GM10248 (cell line): Measurements from ENCODE around the gene SEZ6.

Source experiments
- CTCF ChIA-PET: fragments of 300-600 bp; sonication (Branson Sonifier 250); formaldehyde crosslinking; extraction: SDS; loops from one replicate; lab custom pipeline; 2021; ENCODE audit warnings: antibody characterized with exemption; lab: Yijun Ruan, JAX
- POLR2A ChIA-PET: fragments of 350-650 bp; sonication (Branson Sonifier 250); formaldehyde crosslinking; extraction: SDS; loops from one replicate; lab custom pipeline; 2020; ENCODE audit warnings: antibody characterized with exemption; lab: Yijun Ruan, JAX
- DNase-seq: peaks from one replicate; pipeline ENCODE4 v3.0.0; 2012; ENCODE audit errors: extremely low spot score
- TF ChIP-seq, protein P1 (sequence below): IDR thresholded peaks from 2 replicates; pipeline ENCODE4 v1.5.1; 2012; ENCODE audit warnings: mild to moderate bottlenecking, low read depth; ENCODE audit errors: extremely low read depth, missing control alignments, control extremely low read depth

The SEZ6 gene

DNA sequence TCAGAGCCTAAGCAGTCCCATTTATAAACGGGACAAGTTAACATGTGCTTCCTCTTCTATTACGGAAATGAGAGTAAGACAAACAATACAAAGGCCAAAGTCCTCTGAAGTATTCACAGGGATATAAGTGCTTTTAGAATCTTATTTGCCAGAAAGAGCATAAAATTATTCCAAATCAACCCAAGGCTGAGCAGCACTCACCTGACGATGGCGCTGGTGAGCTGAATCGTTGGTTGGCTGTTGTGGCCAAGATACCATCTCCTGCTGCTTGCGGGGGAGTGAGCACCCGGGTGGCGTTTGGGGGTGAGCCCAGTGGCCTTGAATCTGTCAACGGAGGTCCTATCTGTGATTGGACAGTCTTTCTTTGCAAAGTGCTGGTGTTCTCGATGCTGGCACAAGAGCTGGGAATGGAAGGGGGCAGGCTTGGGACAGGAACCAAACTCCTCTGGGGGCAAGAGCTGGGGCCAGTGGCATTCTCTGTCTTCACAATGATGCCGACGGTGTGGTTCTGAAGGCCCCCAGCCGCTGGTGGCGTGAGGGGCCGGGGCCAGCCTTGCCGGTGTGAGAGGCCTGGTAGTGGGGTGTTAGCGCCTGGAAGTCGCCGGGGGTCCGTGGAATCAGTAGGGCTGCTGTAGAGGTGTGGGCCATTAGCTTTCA is 93.4 kb downstream of the SEZ6 start:
- DNase-seq = no peak
- ChIA-PET POLR2A (no interaction called here), CTCF (interaction anchor here (0.9 to 4.8 kb wide), 9 partner anchors 9 to 186 kb away, joined by 3 to 22 read pairs (median 7); partner anchors contain the start of genes DHRS13, FLOT2 and TLCD1)
- TF ChIP-seq, protein P1, sequence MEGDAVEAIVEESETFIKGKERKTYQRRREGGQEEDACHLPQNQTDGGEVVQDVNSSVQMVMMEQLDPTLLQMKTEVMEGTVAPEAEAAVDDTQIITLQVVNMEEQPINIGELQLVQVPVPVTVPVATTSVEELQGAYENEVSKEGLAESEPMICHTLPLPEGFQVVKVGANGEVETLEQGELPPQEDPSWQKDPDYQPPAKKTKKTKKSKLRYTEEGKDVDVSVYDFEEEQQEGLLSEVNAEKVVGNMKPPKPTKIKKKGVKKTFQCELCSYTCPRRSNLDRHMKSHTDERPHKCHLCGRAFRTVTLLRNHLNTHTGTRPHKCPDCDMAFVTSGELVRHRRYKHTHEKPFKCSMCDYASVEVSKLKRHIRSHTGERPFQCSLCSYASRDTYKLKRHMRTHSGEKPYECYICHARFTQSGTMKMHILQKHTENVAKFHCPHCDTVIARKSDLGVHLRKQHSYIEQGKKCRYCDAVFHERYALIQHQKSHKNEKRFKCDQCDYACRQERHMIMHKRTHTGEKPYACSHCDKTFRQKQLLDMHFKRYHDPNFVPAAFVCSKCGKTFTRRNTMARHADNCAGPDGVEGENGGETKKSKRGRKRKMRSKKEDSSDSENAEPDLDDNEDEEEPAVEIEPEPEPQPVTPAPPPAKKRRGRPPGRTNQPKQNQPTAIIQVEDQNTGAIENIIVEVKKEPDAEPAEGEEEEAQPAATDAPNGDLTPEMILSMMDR = peak; percentile 4

GRCh38 chr17:28911411-28912045 is 94.3 kb downstream of the SEZ6 start:
- no peak for DNase-seq
- TF ChIP-seq, protein P1 = no peak
- POLR2A ChIA-PET = interaction anchor here (0.7 kb wide), 1 partner anchor 52 kb away, joined by 4 read pairs; no protein-coding TSS in a partner anchor
- CTCF ChIA-PET = interaction anchor here (0.9 to 11.5 kb wide), 9 partner anchors 9 to 200 kb away, joined by 3 to 89 read pairs (median 5); partner anchors contain the start of genes FLOT2 and TLCD1

DNA sequence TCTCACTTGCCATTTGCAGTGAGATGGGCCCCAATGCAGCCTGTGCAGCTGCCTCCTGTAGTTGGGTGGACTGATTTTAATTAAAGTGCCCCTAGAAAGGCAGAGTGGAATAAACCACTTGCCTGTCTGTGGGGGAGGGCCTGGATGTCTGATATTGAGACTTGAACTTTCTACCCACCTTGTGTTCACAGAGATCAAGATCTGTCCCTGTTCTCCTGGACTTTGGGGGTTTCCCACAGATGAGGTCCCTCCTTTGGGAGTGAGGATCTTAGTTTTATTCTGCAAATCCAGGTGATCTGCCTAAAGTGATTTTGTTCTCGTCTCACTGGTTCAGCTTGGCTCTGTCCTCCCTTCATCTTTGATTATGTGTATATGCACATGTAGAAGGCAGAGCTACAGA is 95.3 kb downstream of the SEZ6 start:
- POLR2A ChIA-PET = interaction anchor here (0.7 kb wide), 1 partner anchor 53 kb away, joined by 4 read pairs; no protein-coding TSS in a partner anchor
- no peak for DNase-seq
- CTCF ChIA-PET = interaction anchor here (0.9 to 11.5 kb wide), 12 partner anchors 8 to 233 kb away, joined by 3 to 89 read pairs (median 4); partner anchors contain the start of gene TLCD1
- TF ChIP-seq, protein P1 = no peak

DNA sequence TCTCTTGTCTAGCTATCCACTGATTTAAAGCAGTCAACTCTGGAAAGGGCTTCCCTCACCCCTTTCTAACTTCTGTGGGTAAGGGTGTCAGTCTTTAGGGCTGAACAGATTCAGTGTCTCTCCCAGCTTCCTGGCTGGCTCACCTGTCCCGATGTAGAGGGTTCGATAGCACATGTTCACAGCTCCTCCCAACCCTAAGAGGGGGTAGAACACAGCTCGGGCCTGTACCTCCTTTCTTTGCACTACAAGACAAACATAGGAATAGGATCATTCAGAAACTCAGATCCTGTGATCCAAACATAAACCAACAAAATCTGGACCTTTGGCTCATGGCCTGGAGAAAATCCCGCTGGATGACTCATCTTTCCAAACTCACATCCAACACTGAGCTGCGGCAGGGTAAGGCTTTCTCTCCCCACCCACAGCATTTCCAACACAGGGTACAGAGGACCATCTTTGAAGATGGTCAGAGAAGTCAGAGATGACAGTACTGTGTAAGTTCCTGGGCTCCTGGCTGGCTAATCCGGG is 97.1 kb downstream of the SEZ6 start:
- TF ChIP-seq, protein P1 = no peak
- ChIA-PET POLR2A (interaction anchor here (0.6 to 0.9 kb wide), 2 partner anchors 26 to 182 kb away, joined by 4 to 5 read pairs; no protein-coding TSS in a partner anchor), CTCF (interaction anchor here (0.9 to 11.5 kb wide), 11 partner anchors 10 to 262 kb away, joined by 3 to 89 read pairs (median 8); partner anchors contain the start of genes FLOT2 and TLCD1)
- no peak for DNase-seq

DNA sequence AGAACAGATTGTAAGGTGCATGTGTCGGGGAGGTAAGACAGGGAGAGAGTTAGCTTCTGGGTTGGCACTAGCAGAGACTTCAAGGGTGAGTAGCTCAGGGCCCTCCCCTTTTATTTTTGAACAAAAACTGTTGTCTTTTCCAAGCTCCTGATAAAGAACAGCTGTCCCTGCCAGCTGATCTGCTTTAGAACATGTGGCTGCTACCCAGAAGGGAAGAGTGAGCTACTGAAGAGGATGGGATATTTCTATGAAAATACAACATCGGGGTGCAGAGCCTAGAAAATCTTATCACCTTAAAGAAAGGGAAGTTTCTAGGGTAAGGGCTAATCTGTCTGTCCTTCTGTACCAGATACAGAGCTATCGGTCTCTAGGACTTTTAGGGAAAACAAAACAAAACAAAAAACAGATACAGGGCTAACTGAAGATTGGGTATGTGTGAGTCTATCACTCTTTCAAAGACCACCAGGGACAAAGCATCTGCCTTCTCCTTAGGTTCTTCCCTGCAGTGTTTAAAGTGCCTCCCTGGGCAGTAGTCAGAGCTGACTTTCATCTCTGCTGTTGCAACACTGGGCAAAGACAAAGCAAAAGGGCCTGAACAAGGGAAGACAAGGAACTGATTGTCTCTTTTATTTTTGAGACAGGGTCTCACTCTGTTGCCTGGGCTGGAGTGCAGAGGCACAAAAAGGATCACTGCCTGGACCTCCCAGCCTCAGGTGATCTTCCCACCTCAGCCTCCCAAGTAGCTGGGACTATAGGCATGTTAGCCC is 97.9 kb downstream of the SEZ6 start:
- POLR2A ChIA-PET = interaction anchor here (0.6 to 0.9 kb wide), 3 partner anchors 25 to 163 kb away, joined by 3 to 4 read pairs (median 4); no protein-coding TSS in a partner anchor
- DNase-seq = no peak
- TF ChIP-seq, protein P1 = no peak
- CTCF ChIA-PET = interaction anchor here (1.2 to 11.5 kb wide), 12 partner anchors 9 to 210 kb away, joined by 3 to 89 read pairs (median 12); partner anchors contain the start of genes FLOT2 and TLCD1
